Measurements from ENCODE around the gene ARHGAP26. TPM values are rescaled to one million over a fixed set of nuclear protein-coding genes. Genes with fewer than 3 reads are reported as not detected.
A peak's percentile ranks its signal among the peaks of the same experiment; 100 is the strongest.

ARHGAP26 gene
- total and polyA plus RNA-seq, 2 experiments from 2014 or later = 9.5 to 16.8 TPM

GRCh38 chr5:143133721-143134120 lies 363.5 kb downstream of the ARHGAP26 start:
- no peaks in the 10 kb centered on the region for H3K4me1 ChIP-seq (ENCODE audit: insufficient read depth)
- no peak overlapping the region for H2AFZ ChIP-seq

More at GRCh38 chr5:143133721-143134120, 363.5 kb downstream of the ARHGAP26 start:
- H3K9me2 ChIP-seq (ENCODE audit: insufficient read depth) = no peaks in the 10 kb centered on the region
- no peaks in the 10 kb centered on the region for H3K36me3 ChIP-seq (ENCODE audit: insufficient read depth)
- no peak for DNase-seq (ENCODE audit: low spot score)
- Mint-ChIP-seq H3K4me3 (no peak overlapping the region), H3K27me3 (ENCODE audit: insufficient read depth, low read depth, poor library complexity) (no peaks in the 10 kb centered on the region), H3K9me3 (no peaks in the 10 kb centered on the region), H3K27ac (peak overlapping the region; percentile 57; the same call in 1 of the 2 replicates), H3K36me3 (ENCODE audit: low read depth) (no peaks in the 10 kb centered on the region), H3K4me1 (no peaks in the 10 kb centered on the region)
- no peak overlapping the region for H3K27ac ChIP-seq (ENCODE audit: low read depth)
- H3F3A ChIP-seq (replicated peaks; ENCODE audit: low read depth) = no peaks in the 10 kb centered on the region
- H3K79me2 ChIP-seq (replicated peaks; ENCODE audit: insufficient read depth) = no peaks in the 10 kb centered on the region
- no peak for ATAC-seq
- no peaks in the 10 kb centered on the region for H3K27me3 ChIP-seq (ENCODE audit: insufficient read depth)
- H3K4me3 ChIP-seq = no peak overlapping the region
- 0 out of 2 replicates have a peak, but pooled peaks cover 4% of the 10 kb centered on the region for H4K20me1 ChIP-seq (replicated peaks; ENCODE audit: insufficient read depth)
- no peak overlapping the region for H3K4me2 ChIP-seq
- TF ChIP-seq NANOG (IDR thresholded peaks at IDR 0.05; ENCODE audit: borderline replicate concordance) (no peak), ZNF462 (CRISPR knock-in tag; IDR thresholded peaks at IDR 0.05) (no peak), REST (IDR thresholded peaks at IDR 0.05; ENCODE audit: unreplicated experiment) (no peak), JUNB (IDR thresholded peaks at IDR 0.05; ENCODE audit: unreplicated experiment) (no peak), STAT1 (IDR thresholded peaks at IDR 0.05; ENCODE audit: unreplicated experiment) (no peak), CREB1 (CRISPR knock-in tag; IDR thresholded peaks at IDR 0.05; ENCODE audit: low read depth) (no peak), EZH2phosphoT487 (IDR thresholded peaks at IDR 0.05; ENCODE audit: unreplicated experiment) (no peak), ZNF114 (CRISPR knock-in tag; IDR thresholded peaks at IDR 0.05) (no peak), POLR2AphosphoS5 (IDR thresholded peaks at IDR 0.05; ENCODE audit: low read depth) (no peak), ZNF331 (CRISPR knock-in tag; IDR thresholded peaks at IDR 0.05; ENCODE audit: low read depth) (no peak), CTCF (conservative IDR thresholded peaks at IDR 0.05; ENCODE audit: low read depth in 2 of 2) (no peak), ETS1 (IDR thresholded peaks at IDR 0.05) (no peak), EZH2 (IDR thresholded peaks at IDR 0.05; ENCODE audit: low read depth, unreplicated experiment) (no peak)

Measured in GM23338 (cell line).